WTC11 (cell line): Measurements from ENCODE around the gene GRM4. TPM values are rescaled to one million over a fixed set of nuclear protein-coding genes. Genes with fewer than 3 reads are reported as not detected.
A peak's percentile ranks its signal among the peaks of the same experiment; 100 is the strongest.

Source experiments
- ATAC-seq: fragments of 200-7000 bp; cut with Tn5 transposase; 2 replicates; pipeline ENCODE4 v1.10.0; 2021; ENCODE audit warnings: mild to moderate bottlenecking, moderate library complexity
- CTCF ChIA-PET: fragments of 300-600 bp; sonication (Branson Sonifier 250); formaldehyde crosslinking; loops from one replicate; lab custom pipeline; 2021; ENCODE audit warnings: antibody characterized with exemption; lab: Charles Lee
- POLR2A ChIA-PET: fragments of 350-600 bp; sonication (Branson Sonifier 250); formaldehyde crosslinking; loops from one replicate; lab custom pipeline; 2021; ENCODE audit warnings: antibody characterized with exemption; lab: Charles Lee
- DNase-seq: peaks from one replicate; pipeline ENCODE4 v3.0.0; 2021; ENCODE audit warnings: low spot score
- H3K27ac Mint-ChIP-seq: 2 replicates; pipeline ENCODE4 v1.8.0; 2021; ENCODE audit warnings: mixed read lengths
- H3K27me3 Mint-ChIP-seq: 2 replicates; pipeline ENCODE4 v1.8.0; 2021; ENCODE audit warnings: low read depth, mild to moderate bottlenecking, moderate library complexity, mixed read lengths
- H3K36me3 Mint-ChIP-seq: 2 replicates; pipeline ENCODE4 v1.8.0; 2021; ENCODE audit warnings: mixed read lengths
- H3K4me1 Mint-ChIP-seq: 2 replicates; pipeline ENCODE4 v1.8.0; 2022; ENCODE audit warnings: mixed read lengths
- H3K4me3 Mint-ChIP-seq: 2 replicates; pipeline ENCODE4 v1.8.0; 2021; ENCODE audit warnings: mild to moderate bottlenecking, moderate library complexity, mixed read lengths
- H3K9me3 Mint-ChIP-seq: 2 replicates; pipeline ENCODE4 v1.8.0; 2021; ENCODE audit warnings: mixed read lengths
- ATF2 ChIP-seq: sonication (generic); formaldehyde crosslinking; IDR thresholded peaks from 2 replicates; pipeline ENCODE4 v1.8.1; 2022; ENCODE audit warnings: low read depth, missing genetic modification reagents, borderline replicate concordance
- CREB1 ChIP-seq: sonication (generic); formaldehyde crosslinking; IDR thresholded peaks from 2 replicates; pipeline ENCODE4 v1.8.0; 2023; ENCODE audit warnings: mild to moderate bottlenecking, missing genetic modification reagents
- ELF4 ChIP-seq: sonication (generic); formaldehyde crosslinking; IDR thresholded peaks from 2 replicates; pipeline ENCODE4 v1.8.1; 2022; ENCODE audit warnings: low read depth, mild to moderate bottlenecking, moderate library complexity, missing genetic modification reagents
- ESRRA ChIP-seq: sonication (generic); formaldehyde crosslinking; IDR thresholded peaks from 2 replicates; pipeline ENCODE4 v1.8.1; 2022; ENCODE audit warnings: mild to moderate bottlenecking, missing genetic modification reagents, borderline replicate concordance
- ETV6 ChIP-seq: sonication (generic); formaldehyde crosslinking; IDR thresholded peaks from 2 replicates; pipeline ENCODE4 v1.8.1; 2022; ENCODE audit warnings: mild to moderate bottlenecking, missing genetic modification reagents
- IRF2 ChIP-seq: sonication (generic); formaldehyde crosslinking; IDR thresholded peaks from 2 replicates; pipeline ENCODE4 v1.8.0; 2022; ENCODE audit warnings: low read depth, missing genetic modification reagents, borderline replicate concordance
- JUN ChIP-seq: sonication (generic); formaldehyde crosslinking; IDR thresholded peaks from 2 replicates; pipeline ENCODE4 v1.8.0; 2023; ENCODE audit warnings: mild to moderate bottlenecking, missing genetic modification reagents
- MLX ChIP-seq: sonication (generic); formaldehyde crosslinking; IDR thresholded peaks from 2 replicates; pipeline ENCODE4 v1.8.1; 2023; ENCODE audit warnings: mild to moderate bottlenecking, missing genetic modification reagents, moderate library complexity
- NFATC4 ChIP-seq: fragments of 250-450 bp; sonication (Bioruptor Pico); IDR thresholded peaks from 2 replicates; pipeline ENCODE4 v1.9.0; 2021; ENCODE audit warnings: mild to moderate bottlenecking
- NR3C1 ChIP-seq: sonication (generic); formaldehyde crosslinking; conservative IDR thresholded peaks from 2 replicates; pipeline ENCODE4 v1.8.1; 2023; ENCODE audit warnings: low read depth, mild to moderate bottlenecking, missing genetic modification reagents
- OVOL2 ChIP-seq: fragments of 250-450 bp; sonication (Bioruptor Pico); IDR thresholded peaks from 2 replicates; pipeline ENCODE4 v1.9.0; 2021; ENCODE audit warnings: mild to moderate bottlenecking, borderline replicate concordance
- TCF7 ChIP-seq: sonication (generic); formaldehyde crosslinking; IDR thresholded peaks from 2 replicates; pipeline ENCODE4 v1.8.0; 2022; ENCODE audit warnings: mild to moderate bottlenecking, low read depth, missing genetic modification reagents, moderate library complexity
- TEAD4 ChIP-seq: sonication (generic); formaldehyde crosslinking; IDR thresholded peaks from 2 replicates; pipeline ENCODE4 v1.8.0; 2022; ENCODE audit warnings: mild to moderate bottlenecking, missing genetic modification reagents
- TP53 ChIP-seq: sonication (generic); formaldehyde crosslinking; IDR thresholded peaks from 2 replicates; pipeline ENCODE4 v1.8.1; 2023; ENCODE audit warnings: mild to moderate bottlenecking, missing genetic modification reagents
- ZNF138 ChIP-seq: sonication (generic); formaldehyde crosslinking; conservative IDR thresholded peaks from 2 replicates; pipeline ENCODE4 v1.8.1; 2022; ENCODE audit warnings: mild to moderate bottlenecking, moderate library complexity, missing genetic modification reagents
- ZNF317 ChIP-seq: sonication (generic); formaldehyde crosslinking; IDR thresholded peaks from 2 replicates; pipeline ENCODE4 v1.8.1; 2023; ENCODE audit warnings: low read depth, mild to moderate bottlenecking, moderate library complexity, missing genetic modification reagents, borderline replicate concordance
- ZNF671 ChIP-seq: fragments of 250-450 bp; sonication (Bioruptor Pico); IDR thresholded peaks from 2 replicates; pipeline ENCODE4 v1.8.0; 2021; ENCODE audit warnings: mild to moderate bottlenecking
- ZSCAN18 ChIP-seq: fragments of 250-450 bp; sonication (Bioruptor Pico); IDR thresholded peaks from 2 replicates; pipeline ENCODE4 v2.1.2; 2022; ENCODE audit warnings: mild to moderate bottlenecking, moderate library complexity
- total RNA-seq: library from RNA; stranded (reverse); gene quantifications from 3 replicates; pipeline ENCODE4 v1.2.3, GENCODE V29; 2021
- TF ChIP-seq, protein P1 (sequence below): sonication (generic); formaldehyde crosslinking; IDR thresholded peaks from 2 replicates; pipeline ENCODE4 v1.8.0; 2022; ENCODE audit warnings: mild to moderate bottlenecking, missing genetic modification reagents
- TF ChIP-seq, protein P2 (sequence below): fragments of 250-450 bp; sonication (Bioruptor Pico); IDR thresholded peaks from 2 replicates; pipeline ENCODE4 v1.9.0; 2021; ENCODE audit warnings: mild to moderate bottlenecking, borderline replicate concordance
- TF ChIP-seq, protein P3 (sequence below): fragments of 250-450 bp; sonication (Bioruptor Pico); IDR thresholded peaks from 2 replicates; pipeline ENCODE4 v1.9.0; 2021; ENCODE audit warnings: moderate library complexity, mild to moderate bottlenecking, inconsistent platforms, borderline replicate concordance
- TF ChIP-seq, protein P4 (sequence below): fragments of 200-600 bp; IDR thresholded peaks from 2 replicates; pipeline ENCODE4 v1.8.0; 2022; ENCODE audit warnings: antibody characterized with exemption
- TF ChIP-seq, protein P5 (sequence below): sonication (generic); formaldehyde crosslinking; IDR thresholded peaks from 2 replicates; pipeline ENCODE4 v1.8.1; 2022; ENCODE audit warnings: missing genetic modification reagents, borderline replicate concordance

The GRM4 gene
- total RNA-seq, 1 experiment from 2014 or later, result 34.5 TPM

- ChIA-PET POLR2A (no interaction called here), CTCF (interaction anchor here (1.5 kb wide), 1 partner anchor 83 kb away, joined by 3 read pairs; no protein-coding TSS in a partner anchor)
- H3K4me1 Mint-ChIP-seq, result peaks cover 49% of the 10 kb centered on the region
- H3K27me3 Mint-ChIP-seq, result no peaks in the 10 kb centered on the region
- DNase-seq (no peak), ATAC-seq (no peak)
- H3K27ac Mint-ChIP-seq, result peak overlapping the region; percentile 48; the same call in 1 of the 2 replicates
- no peak overlapping the region for H3K4me3 Mint-ChIP-seq
- TF ChIP-seq ZNF138 (no peak), ELF4 (CRISPR knock-in tag) (no peak), MLX (no peak), NR3C1 (CRISPR knock-in tag) (no peak), JUN (CRISPR knock-in tag) (no peak), TEAD4 (CRISPR knock-in tag) (no peak), TCF7 (CRISPR knock-in tag) (no peak), ATF2 (no peak), CREB1 (CRISPR knock-in tag) (no peak), ETV6 (CRISPR knock-in tag) (no peak)
- TF ChIP-seq, protein P1, sequence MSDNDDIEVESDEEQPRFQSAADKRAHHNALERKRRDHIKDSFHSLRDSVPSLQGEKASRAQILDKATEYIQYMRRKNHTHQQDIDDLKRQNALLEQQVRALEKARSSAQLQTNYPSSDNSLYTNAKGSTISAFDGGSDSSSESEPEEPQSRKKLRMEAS, result no peak
- TF ChIP-seq, protein P2, sequence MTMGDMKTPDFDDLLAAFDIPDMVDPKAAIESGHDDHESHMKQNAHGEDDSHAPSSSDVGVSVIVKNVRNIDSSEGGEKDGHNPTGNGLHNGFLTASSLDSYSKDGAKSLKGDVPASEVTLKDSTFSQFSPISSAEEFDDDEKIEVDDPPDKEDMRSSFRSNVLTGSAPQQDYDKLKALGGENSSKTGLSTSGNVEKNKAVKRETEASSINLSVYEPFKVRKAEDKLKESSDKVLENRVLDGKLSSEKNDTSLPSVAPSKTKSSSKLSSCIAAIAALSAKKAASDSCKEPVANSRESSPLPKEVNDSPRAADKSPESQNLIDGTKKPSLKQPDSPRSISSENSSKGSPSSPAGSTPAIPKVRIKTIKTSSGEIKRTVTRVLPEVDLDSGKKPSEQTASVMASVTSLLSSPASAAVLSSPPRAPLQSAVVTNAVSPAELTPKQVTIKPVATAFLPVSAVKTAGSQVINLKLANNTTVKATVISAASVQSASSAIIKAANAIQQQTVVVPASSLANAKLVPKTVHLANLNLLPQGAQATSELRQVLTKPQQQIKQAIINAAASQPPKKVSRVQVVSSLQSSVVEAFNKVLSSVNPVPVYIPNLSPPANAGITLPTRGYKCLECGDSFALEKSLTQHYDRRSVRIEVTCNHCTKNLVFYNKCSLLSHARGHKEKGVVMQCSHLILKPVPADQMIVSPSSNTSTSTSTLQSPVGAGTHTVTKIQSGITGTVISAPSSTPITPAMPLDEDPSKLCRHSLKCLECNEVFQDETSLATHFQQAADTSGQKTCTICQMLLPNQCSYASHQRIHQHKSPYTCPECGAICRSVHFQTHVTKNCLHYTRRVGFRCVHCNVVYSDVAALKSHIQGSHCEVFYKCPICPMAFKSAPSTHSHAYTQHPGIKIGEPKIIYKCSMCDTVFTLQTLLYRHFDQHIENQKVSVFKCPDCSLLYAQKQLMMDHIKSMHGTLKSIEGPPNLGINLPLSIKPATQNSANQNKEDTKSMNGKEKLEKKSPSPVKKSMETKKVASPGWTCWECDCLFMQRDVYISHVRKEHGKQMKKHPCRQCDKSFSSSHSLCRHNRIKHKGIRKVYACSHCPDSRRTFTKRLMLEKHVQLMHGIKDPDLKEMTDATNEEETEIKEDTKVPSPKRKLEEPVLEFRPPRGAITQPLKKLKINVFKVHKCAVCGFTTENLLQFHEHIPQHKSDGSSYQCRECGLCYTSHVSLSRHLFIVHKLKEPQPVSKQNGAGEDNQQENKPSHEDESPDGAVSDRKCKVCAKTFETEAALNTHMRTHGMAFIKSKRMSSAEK, result no peak
- TF ChIP-seq, protein P3, sequence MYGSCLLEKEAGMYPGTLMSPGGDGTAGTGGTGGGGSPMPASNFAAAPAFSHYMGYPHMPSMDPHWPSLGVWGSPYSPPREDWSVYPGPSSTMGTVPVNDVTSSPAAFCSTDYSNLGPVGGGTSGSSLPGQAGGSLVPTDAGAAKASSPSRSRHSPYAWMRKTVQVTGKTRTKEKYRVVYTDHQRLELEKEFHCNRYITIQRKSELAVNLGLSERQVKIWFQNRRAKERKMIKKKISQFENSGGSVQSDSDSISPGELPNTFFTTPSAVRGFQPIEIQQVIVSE (CRISPR knock-in tag), result no peak
- TF ChIP-seq, protein P4, sequence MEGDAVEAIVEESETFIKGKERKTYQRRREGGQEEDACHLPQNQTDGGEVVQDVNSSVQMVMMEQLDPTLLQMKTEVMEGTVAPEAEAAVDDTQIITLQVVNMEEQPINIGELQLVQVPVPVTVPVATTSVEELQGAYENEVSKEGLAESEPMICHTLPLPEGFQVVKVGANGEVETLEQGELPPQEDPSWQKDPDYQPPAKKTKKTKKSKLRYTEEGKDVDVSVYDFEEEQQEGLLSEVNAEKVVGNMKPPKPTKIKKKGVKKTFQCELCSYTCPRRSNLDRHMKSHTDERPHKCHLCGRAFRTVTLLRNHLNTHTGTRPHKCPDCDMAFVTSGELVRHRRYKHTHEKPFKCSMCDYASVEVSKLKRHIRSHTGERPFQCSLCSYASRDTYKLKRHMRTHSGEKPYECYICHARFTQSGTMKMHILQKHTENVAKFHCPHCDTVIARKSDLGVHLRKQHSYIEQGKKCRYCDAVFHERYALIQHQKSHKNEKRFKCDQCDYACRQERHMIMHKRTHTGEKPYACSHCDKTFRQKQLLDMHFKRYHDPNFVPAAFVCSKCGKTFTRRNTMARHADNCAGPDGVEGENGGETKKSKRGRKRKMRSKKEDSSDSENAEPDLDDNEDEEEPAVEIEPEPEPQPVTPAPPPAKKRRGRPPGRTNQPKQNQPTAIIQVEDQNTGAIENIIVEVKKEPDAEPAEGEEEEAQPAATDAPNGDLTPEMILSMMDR, result no peak
- no peaks in the 10 kb centered on the region; the same call in 1 of the 2 replicates for H3K36me3 Mint-ChIP-seq
- H3K9me3 Mint-ChIP-seq, result no peaks in the 10 kb centered on the region
Observed at GRCh38 chr6:34080357-34080756, 65.5 kb downstream of the GRM4 start.

DNA sequence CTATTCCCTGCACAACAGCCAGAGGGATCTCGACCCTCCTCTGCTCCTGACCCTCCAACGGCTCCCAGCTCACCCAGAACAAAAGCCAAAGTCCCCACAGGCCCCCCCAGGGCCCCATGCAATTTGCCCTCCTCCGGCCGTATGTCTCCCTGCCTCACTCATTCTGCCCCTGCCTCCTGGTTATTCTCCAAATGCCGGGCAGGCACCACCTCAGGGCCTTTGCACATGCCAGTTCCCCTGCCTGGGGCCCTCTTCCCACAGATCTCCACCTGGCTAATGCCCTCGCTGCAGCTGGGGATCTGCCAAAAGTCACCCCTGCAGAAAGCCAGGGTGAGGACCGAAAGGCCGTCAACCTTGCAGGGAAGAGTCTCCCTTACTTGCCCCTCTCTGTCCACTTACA is 66.0 kb downstream of the GRM4 start:
- DNase-seq (no peak), ATAC-seq (no peak)
- no peak overlapping the region for H3K27ac Mint-ChIP-seq

More for the DNA sequence above, 66.0 kb downstream of the GRM4 start:
- no peaks in the 10 kb centered on the region for H3K9me3 Mint-ChIP-seq
- no peak overlapping the region for H3K4me3 Mint-ChIP-seq
- CTCF ChIA-PET, result interaction anchor here (1.2 to 1.5 kb wide), 2 partner anchors 11 to 84 kb away, joined by 3 to 4 read pairs; no protein-coding TSS in a partner anchor
- H3K36me3 Mint-ChIP-seq, result no peaks in the 10 kb centered on the region
- H3K27me3 Mint-ChIP-seq, result no peaks in the 10 kb centered on the region
- no peak for TF ChIP-seq ZNF317 (CRISPR knock-in tag)
- no peak for TF ChIP-seq OVOL2 (CRISPR knock-in tag)
- no peak for TF ChIP-seq ESRRA (CRISPR knock-in tag)
- no peak for TF ChIP-seq TP53
- TF ChIP-seq, protein P5, sequence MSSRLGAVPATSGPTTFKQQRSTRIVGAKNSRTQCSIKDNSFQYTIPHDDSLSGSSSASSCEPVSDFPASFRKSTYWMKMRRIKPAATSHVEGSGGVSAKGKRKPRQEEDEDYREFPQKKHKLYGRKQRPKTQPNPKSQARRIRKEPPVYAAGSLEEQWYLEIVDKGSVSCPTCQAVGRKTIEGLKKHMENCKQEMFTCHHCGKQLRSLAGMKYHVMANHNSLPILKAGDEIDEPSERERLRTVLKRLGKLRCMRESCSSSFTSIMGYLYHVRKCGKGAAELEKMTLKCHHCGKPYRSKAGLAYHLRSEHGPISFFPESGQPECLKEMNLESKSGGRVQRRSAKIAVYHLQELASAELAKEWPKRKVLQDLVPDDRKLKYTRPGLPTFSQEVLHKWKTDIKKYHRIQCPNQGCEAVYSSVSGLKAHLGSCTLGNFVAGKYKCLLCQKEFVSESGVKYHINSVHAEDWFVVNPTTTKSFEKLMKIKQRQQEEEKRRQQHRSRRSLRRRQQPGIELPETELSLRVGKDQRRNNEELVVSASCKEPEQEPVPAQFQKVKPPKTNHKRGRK, result no peak
- TF ChIP-seq ZNF671 (CRISPR knock-in tag), result no peak
- no peak for TF ChIP-seq ZSCAN18 (CRISPR knock-in tag)
- TF ChIP-seq NFATC4 (CRISPR knock-in tag), result no peak
- no peak for TF ChIP-seq IRF2 (CRISPR knock-in tag)
- TF ChIP-seq, all 79 proteins: peak for 0
- POLR2A ChIA-PET, result no interaction called here
- H3K4me1 Mint-ChIP-seq, result peaks cover 48% of the 10 kb centered on the region
